ENCODE measurements around the gene YWHAH.

YWHAH gene

DNA sequence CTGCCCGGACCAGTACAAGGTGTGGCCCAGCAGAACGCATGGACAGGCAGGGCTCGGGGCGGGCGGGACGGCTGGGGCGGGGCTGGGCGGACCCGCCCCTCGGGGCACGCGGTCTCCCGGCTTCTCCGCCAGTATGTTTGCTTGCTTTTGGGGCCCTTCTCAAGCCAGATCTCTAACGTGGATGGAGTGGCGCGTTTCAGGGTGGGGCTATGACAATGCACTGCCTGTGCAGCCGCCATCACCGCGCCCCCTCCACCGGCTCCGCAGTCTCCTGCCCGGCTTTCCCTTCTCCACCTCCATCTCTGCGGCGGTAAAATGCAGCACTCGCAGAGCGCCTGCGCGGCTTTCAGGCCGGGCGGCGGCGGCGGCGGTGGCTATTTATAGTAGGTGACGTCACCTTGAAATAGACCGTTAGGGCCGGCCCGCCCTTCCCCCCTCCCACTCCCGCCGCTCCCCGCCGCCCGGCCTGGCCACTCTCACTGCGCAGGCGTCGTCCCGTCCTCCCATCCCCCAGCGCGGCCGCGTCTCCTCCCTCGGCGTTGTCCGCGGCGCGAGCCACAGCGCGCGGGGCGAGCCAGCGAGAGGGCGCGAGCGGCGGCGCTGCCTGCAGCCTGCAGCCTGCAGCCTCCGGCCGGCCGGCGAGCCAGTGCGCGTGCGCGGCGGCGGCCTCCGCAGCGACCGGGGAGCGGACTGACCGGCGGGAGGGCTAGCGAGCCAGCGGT, at the start of gene YWHAH:
TSS of gene YWHAH (plus strand) at position 558 of the 722 bp plus-strand sequence. CDS start 199 bp downstream, outside the sequence.
- peak; percentile 52 for DNase-seq

DNA sequence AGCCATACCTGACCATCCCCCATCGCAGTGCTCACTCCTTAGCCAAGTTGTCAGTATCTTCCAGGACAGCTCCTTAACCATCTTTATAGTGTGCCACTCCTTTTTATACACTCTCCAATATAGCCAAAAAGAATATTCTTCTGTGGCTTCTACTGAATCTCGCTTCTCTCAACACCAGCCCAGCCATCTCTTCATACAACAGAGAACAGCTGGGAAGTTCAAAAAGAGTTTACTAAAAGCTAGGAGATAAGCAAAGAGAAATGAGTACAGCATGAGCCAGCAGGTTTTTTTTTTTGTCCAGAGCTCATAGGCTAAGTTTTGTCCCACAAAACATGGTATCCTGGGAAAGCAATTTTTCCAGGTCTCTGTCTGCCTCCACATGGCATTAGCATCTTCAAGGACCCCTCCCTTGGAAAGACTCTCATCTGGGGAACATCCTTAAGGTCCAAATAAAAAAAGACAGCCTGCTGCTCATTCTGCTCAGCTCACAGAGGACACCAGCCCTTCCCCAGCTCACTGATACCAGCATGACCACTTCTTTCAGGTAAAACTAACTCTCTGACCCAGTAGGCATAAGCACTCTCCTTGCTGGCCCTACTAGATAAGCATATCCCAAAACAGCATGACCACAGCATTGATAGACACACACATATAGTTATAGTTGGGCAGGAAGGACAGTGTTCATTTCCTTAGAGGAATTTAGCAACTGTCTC, 48.8 kb upstream of the YWHAH start:
- no peak for DNase-seq

DNA sequence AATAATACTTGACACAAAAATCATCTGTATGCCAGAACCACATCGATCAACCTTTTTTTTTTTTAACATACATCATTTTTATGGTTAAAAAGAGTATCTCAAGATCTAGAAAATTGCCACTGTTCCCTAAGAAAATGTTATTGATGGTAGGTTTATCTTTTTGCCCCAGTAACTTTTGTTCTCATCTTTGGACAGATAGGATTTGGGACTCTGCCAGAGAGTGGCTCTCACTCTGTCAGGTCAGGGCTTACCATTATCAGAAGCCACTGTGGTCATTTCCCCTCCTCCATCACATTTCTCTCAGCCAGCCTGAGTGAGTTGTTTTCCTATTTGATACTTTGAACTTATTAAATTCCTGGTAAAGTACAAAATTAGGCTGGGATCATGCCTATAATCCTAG, 47.9 kb upstream of the YWHAH start:
- no peak for DNase-seq

DNA sequence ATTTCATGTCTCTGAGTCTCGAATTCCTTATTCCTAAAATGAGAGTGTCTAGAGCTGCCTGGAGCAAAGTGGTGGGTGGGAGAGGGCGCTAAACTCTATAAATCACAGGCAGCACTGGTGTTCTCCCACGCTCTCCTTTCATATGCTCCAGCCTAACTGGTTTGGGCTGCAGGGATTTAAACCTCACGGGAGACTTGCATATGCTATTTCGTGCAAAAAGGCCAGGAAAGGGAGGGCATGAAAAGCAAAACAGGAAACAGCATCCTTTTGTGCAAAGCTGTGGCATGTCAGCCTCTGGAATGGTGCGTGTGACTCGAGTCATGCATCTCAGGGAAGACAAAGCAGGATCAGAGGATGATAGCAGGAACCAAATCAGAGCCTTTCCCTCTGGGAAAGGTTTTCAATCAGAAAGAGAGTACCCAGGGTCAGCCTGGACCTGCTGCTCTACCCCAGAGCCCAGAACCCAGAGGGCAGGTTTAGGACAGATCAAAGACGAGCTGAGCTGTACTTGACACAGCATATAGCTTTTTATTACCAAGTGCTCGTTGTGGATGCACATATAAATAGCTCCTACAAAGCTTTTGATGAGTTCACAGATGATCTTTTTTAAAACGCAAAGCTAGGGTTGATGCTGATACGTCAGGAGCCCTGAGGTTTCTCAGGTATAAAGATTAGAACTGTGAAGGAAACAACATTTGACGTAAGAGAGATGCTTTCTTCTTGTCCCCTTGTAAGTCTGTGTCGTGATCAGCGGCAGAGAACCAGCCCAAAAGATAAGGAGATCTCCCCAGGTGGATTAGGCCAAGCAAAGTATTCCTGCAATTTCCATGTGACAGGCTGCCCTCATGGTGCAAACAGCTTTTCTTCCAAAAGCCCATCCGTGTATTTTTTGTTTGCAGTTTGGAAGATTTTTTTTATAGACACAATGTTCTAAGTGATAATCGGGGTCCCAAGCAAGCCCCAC, 46.2 kb upstream of the YWHAH start:
- no peak for DNase-seq

- no peak for DNase-seq
Measured at GRCh38 chr22:31898926-31899325, 45.4 kb upstream of the YWHAH start.

DNA sequence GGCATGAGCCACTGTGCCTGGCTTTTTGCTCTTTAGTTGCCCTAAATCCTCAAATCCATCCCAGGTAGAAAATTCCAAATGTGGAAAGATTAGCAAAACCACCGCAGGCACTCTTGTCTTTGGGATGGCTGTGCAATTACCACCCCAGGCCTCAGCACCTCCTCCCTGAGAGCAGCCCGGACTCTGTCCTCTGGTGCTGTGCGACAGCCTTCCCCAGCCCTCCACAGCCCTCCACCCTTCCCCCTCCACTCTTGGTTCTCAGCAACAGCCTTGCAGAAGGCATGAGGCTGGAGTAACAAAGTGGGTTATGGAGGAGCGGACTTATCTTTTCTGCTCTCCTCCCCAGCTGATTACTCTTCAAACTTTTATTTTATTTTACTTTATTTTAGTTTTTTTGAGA, 44.7 kb upstream of the YWHAH start:
- DNase-seq: no peak

DNA sequence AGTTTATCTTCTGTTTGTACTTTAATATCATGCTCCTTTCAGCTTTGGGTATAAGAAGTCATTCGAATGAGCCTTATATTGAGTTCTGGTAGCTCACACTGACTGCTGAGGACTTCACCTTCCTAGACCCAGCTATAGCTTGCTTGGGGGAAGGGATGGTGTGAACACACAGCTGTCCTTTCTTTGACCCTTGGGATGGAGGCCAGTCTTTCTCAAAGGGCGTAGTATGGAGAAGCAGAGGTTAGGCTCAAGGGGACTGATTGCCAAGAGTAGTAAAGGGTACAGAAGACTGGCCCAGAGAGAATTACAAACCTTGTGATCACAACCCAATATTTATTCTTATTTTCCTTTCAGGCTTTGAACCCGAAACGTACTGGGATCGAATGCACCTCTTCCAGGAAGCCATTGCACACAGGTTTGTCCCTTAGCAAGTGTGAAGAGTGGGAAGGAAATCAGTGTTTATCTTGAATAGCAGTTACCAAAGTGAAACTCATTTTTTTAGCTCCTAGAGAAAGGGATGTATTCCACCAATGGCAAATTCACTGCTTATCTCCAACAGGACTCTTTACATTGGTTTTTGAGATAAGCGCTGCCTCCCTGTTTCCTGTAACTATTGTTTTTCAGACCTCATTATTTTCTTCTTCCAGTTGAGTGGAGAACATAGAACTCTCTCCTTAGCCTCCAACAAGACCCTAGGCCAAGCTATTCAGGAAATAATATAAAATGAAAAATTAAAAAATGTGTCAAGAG, 42.8 kb upstream of the YWHAH start:
- no peak for DNase-seq

- no peak for DNase-seq
Measured at GRCh38 chr22:31904651-31905050, 39.7 kb upstream of the YWHAH start.

DNA sequence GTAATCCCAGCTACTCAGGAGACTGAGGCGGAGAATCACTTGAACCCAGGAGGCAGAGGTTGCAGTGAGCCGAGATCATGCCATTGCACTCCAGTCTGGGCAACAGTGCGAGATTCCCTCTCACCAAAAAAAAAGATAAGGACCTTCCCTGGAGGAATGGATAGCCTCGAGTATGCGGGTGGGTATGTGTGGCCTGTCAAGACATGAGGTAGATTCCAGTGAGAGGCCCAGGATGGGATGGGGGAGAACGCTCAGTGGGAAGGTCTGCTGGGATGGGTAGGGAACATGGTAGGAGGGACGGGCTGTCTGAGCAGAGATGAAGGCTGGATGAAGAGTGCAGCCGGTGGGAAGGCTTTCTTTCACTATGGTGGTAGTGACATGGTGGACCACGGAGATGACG, 39.0 kb upstream of the YWHAH start:
- DNase-seq: no peak

GRCh38 chr22:31906086-31906485, 38.2 kb upstream of the YWHAH start:
- no peak for DNase-seq

- DNase-seq: no peak
Measured at GRCh38 chr22:31906569-31906968, 37.8 kb upstream of the YWHAH start.

DNA sequence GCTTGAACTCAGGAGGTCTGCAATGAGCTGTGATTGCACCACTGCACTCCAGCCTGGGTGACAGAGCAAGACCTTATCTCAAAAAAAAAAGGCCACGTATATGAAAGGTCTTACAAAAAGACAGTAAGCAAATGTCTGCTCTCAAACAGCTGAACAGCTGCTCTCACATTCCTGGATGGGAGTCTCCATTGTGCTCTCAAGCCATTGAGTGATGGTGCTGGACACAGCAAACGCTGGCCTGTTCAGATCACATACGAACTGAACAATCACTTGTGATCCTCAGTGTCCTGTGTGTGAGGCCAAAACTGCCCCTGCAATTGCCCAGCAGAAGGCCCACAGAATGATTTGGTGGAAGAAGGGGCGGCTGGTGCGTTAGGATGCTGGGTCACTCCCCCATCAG, 34.4 kb upstream of the YWHAH start:
- no peak for DNase-seq

DNA sequence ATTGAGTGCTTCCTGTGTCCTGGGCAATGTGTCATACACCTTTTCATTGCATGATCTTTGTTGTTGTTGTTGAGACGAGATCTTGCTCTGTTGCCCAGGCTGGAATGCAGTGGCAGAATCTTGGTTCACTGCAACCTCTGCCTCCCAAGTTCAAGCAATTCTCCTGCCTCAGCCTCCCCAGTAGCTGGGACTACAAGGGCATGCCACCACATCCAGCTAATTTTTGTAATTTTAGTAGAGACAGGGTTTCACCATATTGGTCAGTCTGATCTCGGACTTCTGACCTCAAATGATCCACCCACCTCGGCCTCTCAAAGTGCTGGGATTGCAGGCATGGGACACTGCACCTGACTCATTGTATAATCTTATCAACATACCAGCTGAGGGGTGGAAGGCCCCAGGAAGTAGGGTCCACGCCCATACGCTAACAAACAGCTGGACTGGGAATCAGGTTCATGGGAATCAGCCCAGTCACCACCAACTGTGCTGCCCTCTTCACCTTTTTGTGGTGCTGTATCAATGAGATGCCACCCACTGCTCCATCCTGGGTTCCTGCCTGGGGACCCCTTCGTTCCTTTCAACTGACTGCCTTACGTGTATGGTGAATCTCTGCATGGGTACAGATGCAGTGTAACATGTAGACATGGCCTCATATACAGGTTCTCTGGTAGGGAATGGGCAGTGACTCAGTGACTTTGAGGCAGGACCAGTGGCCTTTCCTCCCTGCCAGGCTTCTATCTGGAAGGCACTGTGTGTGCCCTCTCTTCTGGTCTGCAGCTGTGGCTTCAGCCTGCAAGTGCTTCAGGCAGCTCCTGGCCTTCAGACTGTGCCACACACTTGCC, 32.5 kb upstream of the YWHAH start:
- no peak for DNase-seq

GRCh38 chr22:31912407-31912743, 32.0 kb upstream of the YWHAH start:
- DNase-seq: no peak

DNA sequence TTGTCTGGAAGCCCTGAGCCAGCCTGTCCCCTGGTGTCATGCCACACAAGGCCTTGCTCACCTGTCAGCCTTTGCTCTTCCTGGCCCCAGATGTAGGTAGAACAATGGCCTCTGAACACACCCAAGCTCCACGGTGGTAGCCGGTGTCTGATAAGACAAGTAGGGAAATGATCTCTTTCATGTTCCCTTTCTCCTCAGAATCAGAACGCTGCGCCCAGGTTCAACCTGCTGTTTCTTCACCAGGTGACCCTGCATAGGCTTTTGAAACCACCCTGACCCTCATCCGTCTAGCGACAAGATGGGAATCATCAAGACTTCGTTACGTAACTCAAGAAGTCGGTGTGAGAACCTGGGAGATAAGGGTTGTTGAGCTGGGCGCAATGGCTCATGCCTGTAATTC, 28.7 kb upstream of the YWHAH start:
- DNase-seq: no peak

GRCh38 chr22:31917227-31917921, 27.0 kb upstream of the YWHAH start:
- DNase-seq: no peak

DNA sequence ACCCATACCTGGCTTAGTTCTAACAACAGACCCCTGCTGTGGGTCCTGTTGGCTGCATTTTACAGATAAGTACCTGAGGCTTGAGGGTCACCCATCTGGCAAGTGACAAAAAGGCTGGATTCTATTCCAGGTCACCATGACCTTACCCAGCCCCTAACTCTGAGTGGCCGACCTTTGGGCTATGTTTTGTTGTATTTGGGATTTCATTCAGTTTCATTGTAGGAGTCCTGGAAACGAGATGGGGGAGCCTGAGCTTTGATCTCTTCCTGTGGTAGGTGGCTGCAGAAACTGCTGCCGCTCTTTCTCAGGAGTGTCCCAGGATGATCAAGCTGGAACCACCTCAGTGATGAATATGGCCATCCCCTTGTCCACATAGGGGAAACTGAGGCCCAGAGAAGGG, 24.6 kb upstream of the YWHAH start:
- no peak for DNase-seq

- DNase-seq: no peak
Measured at GRCh38 chr22:31920306-31920705, 24.0 kb upstream of the YWHAH start.

GRCh38 chr22:31921106-31921505, 23.2 kb upstream of the YWHAH start:
- no peak for DNase-seq

DNA sequence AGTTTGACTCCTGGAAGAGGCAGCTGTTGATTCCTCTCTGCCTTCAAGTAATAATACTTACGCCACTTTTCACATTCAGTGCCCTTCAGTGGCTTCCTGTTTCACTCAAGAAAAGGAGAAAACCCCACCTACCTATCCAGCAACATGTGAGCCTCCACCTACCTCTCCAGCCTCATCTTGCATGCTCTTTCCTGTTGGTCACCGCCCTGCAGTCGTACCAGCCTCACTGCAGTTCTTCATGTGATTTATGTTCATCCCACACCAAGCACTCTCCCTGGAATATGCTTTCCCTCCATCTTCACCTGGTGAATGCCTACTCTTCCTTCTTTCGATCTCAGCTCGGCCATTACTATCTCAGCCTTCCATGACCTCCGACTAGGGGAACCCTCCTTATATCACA, 21.8 kb upstream of the YWHAH start:
- DNase-seq: no peak

DNA sequence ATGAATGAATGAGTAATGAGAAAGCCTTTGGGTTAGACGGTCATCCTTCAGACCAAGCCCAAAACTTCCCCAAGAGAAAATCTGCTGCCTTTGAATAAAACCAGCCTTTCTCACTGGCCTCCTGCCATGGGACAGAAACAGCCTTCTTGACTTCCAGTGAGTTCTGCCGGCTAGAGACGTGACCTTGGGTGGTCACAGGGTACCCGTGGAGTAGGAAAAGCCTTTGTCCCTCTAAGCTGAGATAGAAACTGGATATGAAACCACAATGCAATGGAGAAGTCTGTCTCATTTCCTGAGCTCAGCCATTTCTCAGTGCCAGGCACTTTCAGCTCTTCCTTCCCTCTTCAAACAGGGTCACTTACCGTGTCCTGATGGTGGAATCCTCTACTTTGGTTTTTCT, 21.2 kb upstream of the YWHAH start:
- DNase-seq: no peak

Measured in DMS 273 treated with DMSO at 0.1 percent for 48 hours (cell line).